ENCODE data around the gene HAUS3.
"Not testable (repeated sequence)": the region's sequence is repeated elsewhere in the genome, so short reads cannot be mapped to it uniquely, and the experiment has no call there.

Gene HAUS3

DNA sequence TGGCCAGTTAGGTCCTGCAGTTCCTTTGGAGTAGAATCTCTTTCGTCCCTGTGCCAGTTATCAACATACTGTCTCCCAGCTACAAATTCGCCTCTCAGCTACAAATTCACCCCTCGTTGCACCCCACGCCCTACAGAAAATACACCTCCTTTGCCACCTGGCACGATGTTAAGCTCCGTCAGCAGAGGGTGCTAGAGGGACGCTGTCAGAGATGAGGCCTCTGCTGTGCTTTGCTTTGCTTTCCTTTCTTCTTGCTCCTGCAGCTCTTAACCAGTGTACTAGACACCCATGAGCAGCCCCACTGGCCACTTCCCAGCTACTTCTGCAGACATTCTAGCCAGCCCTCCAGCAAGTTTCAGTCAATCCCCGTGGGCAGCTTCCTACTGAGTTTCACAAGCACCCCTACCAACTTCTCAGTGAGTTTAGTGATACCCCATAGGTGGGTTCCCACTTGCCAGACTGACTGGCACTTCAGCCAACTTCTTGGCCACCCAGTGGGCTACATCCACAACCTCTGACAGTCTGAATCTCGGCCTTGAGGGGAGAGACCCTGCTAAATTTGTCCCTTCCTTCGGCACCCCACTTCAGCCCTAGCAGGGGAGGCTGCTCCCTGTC is 21.8 kb downstream of the HAUS3 start:
- DNase-seq (ENCODE audit: low read depth) = no peak

GRCh38 chr4:2219233-2219760 is 22.6 kb downstream of the HAUS3 start:
- DNase-seq (ENCODE audit: low read depth) = no peak

GRCh38 chr4:2218436-2218835 is 23.5 kb downstream of the HAUS3 start:
- no peak for DNase-seq (ENCODE audit: low read depth)

DNA sequence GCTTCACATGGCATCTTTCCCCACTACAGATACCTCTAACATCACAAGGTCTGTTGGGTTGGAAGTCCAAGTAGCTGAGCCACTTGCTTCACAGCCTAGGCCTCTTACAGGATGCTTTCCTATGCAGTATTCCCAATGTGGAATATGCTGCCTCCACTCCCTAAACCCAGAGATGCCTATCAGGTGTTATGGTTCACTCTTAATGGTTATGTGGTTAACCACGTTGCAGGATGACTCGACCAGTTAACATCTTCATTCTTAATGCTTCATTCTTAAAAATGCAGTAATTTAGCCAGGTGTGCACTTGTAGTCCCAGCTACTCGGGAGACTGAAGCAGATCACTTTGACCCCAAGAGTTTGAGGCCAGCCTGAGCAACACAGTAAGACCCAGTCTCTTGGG is 24.2 kb downstream of the HAUS3 start:
- no peak for DNase-seq (ENCODE audit: low read depth)

GRCh38 chr4:2212831-2213230 is 29.1 kb downstream of the HAUS3 start:
- DNase-seq (ENCODE audit: low read depth) = no peak

- DNase-seq (ENCODE audit: low read depth) = not testable (repeated sequence)
These were observed 39.1 kb downstream of the HAUS3 start for GRCh38 chr4:2202789-2203188.

- no peak for DNase-seq (ENCODE audit: low read depth)
These were observed 47.4 kb downstream of the HAUS3 start for GRCh38 chr4:2194496-2194895.

- no peak for DNase-seq (ENCODE audit: low read depth)
These were observed 48.6 kb downstream of the HAUS3 start for GRCh38 chr4:2193326-2193725.

GRCh38 chr4:2186865-2187172 is 55.1 kb downstream of the HAUS3 start:
- DNase-seq (ENCODE audit: low read depth) = no peak

DNA sequence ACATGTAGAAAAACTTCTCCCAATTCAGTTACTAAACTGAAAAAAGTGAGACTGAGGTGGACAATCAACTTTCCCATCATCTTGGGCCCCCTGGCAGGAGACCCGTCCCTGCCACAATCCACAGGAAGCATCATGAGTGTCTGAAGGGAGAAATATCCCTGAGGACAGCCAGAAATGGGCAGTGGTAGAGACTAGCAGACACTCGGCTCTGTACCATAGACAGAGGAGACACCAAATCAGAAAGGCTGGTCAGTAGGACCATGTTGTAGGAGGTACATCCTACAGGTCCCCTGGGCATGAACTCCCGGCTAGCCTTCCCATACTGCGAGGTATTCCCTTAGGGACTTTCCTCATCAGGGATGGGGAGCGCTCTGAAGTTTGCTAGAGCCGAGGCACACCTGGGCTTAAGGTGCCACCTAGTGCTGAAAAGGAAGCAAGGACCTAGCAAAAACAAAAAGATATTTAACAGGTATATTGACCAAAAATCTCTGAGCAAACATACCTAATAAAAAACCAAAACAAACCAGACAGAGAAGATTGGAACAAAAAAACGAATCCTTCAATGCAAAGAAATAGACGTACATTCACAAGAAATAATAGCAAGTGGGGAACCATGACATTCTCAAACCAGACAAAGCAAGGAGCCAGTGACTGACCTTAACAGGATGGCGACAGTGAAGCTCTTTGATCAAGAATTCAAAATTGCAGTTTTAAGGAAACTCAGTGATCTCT is 55.6 kb downstream of the HAUS3 start:
- no peak for DNase-seq (ENCODE audit: low read depth)

GRCh38 chr4:2183394-2183793 is 58.5 kb downstream of the HAUS3 start:
- DNase-seq (ENCODE audit: low read depth) = no peak

DNA sequence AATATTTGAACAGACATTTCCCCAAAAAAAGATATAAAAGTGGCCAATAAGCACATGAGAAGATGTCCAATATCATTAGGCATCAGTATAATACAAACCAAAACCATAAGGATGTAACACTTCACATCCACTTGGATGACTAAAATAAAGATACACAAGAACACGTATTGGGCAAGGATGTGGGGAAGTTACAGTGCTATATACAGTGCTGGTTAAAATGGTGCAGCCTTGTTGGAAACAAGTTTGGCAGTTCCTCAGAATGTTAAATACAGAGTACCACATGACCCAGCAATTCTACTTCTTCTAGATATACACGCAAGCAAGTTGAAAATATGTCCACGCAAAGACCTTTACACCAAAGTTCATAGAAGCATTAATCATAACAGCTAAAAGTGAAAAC is 58.9 kb downstream of the HAUS3 start:
- no peak for DNase-seq (ENCODE audit: low read depth)

DNA sequence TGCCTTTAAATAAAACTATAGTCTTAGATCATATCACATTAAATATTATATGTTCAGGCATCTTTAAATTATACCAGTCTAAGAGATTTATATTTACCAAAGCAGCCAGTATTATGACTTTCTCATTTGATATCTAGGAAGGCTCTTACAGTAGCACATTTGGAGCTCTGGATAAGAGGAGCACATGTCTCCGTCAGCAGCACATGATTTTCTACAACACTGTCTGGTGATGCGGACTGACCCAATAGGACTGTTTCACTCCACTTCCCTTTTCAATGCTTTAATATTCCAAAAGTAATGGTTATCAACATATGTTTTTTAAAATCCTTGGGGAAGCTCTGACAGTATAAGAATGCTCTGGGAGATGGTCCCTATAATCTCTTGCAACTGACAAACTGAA is 61.5 kb downstream of the HAUS3 start:
- DNase-seq (ENCODE audit: low read depth) = no peak

DNA sequence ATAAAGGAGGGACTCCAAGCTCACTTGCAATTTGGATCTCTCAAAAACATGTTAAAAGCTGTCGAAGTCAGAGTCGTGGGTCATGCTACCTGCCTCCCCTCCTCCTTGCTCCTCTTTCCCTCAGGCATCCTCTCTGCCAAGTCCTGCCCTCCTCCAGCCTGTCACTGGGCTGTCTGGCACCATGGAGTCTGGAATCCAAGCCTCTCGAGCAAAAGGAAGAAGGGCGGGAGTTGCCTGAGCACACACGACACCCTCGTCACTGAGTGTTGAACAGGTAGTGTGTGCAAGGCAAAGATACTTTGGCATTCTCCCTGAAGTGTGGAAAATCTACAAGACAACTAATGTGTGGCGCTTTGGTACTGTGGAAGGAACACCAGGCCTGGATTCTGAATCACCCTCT is 62.2 kb downstream of the HAUS3 start:
- no peak for DNase-seq (ENCODE audit: low read depth)

DNA sequence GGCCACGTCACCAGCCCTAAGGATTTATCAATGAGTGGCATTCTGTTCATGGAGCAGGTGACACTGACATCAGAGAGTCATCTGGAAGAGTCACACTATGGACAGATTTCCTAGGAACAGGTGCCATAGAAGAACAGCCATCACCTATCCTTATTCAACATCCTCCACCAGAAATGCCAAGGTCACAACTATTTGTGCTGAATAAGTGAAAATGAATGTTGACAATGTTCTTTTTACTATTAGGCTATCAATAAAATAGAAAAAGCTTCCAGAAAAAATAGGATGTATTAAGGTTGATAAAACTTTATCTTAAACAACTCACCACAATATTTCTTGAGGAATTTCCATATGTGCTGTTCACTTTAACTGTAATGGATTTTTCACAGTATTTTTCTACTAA is 62.9 kb downstream of the HAUS3 start:
- DNase-seq (ENCODE audit: low read depth) = no peak

All from GM04503 (cell line).